OCI-LY3 (cell line): ENCODE measurements around the gene CCR8.

ENCODE experiments used
- H2AFZ ChIP-seq: fragments of 200-600, 300-600 bp; shearing (Covaris generic); 2 replicates; pipeline ENCODE4 v1.6.0; 2014; ENCODE audit warnings: antibody characterized with exemption, low read depth, low read length
- H3K27ac ChIP-seq: fragments of 200-600, 300-600 bp; sonication (generic); 2 replicates; pipeline ENCODE4 v1.5.1; 2014; ENCODE audit warnings: mild to moderate bottlenecking, low read length, moderate library complexity, mixed read lengths
- H3K27me3 ChIP-seq: fragments of 200-600, 300-600 bp; sonication (generic); 2 replicates; pipeline ENCODE4 v1.6.1; 2014; ENCODE audit warnings: low read depth, low read length, mixed read lengths
- H3K36me3 ChIP-seq: fragments of 200-600, 300-600 bp; sonication (generic); replicated peaks from 2 replicates; pipeline ENCODE3; 2014; ENCODE audit warnings: low read depth, low read length, mixed read lengths
- H3K4me1 ChIP-seq: fragments of 300-600, 200-600 bp; sonication (generic); 2 replicates; pipeline ENCODE4 v1.6.1; 2014; ENCODE audit warnings: low read length, mixed read lengths
- H3K4me2 ChIP-seq: fragments of 200-600, 300-600 bp; sonication (generic); 2 replicates; pipeline ENCODE4 v1.6.1; 2014; ENCODE audit warnings: low read length, mixed read lengths
- H3K4me3 ChIP-seq: fragments of 300-600, 200-600 bp; sonication (generic); 2 replicates; pipeline ENCODE4 v1.5.1; 2014; ENCODE audit warnings: antibody characterized with exemption, mild to moderate bottlenecking, low read length, moderate library complexity
- H3K79me2 ChIP-seq: fragments of 300-600, 200-600 bp; shearing (Covaris generic); 2 replicates; pipeline ENCODE4 v1.6.1; 2014; ENCODE audit warnings: mild to moderate bottlenecking, low read length, mixed read lengths
- H3K9ac ChIP-seq: fragments of 300-600, 200-600 bp; shearing (Covaris generic); 2 replicates; pipeline ENCODE4 v1.6.0; 2014; ENCODE audit warnings: mild to moderate bottlenecking, low read length, moderate library complexity
- H3K9me3 ChIP-seq: fragments of 200-600, 300-600 bp; shearing (Covaris generic); 2 replicates; pipeline ENCODE4 v1.6.1; 2014; ENCODE audit warnings: low read length, mixed read lengths; ENCODE audit not compliant: insufficient read depth
- H4K20me1 ChIP-seq: fragments of 200-600, 300-600 bp; sonication (generic); 2 replicates; pipeline ENCODE4 v1.6.1; 2016; ENCODE audit warnings: low read length, mixed read lengths; ENCODE audit not compliant: insufficient read depth
- CTCF ChIP-seq: fragments of 200-600, 300-600 bp; sonication (generic); IDR thresholded peaks from 2 replicates; pipeline ENCODE4 v1.5.1; 2014; ENCODE audit warnings: antibody characterized with exemption, low read length, low read depth
- EZH2phosphoT487 ChIP-seq: fragments of 200-600 bp; shearing (Covaris generic); IDR thresholded peaks from 2 replicates; pipeline ENCODE4 v1.6.1; 2018; ENCODE audit warnings: antibody characterized with exemption, mixed run types, low read depth

The CCR8 gene

GRCh38 chr3:39287216-39288164 lies 42.0 kb upstream of the CCR8 start:
- peak overlapping the region; percentile 58 for H3K4me2 ChIP-seq
- no peaks in the 10 kb centered on the region for H3K79me2 ChIP-seq
- TF ChIP-seq CTCF = no peak
- no peak for TF ChIP-seq EZH2phosphoT487
- no peak overlapping the region for H3K27ac ChIP-seq
- H3K9ac ChIP-seq = 0 out of 2 replicates have a peak overlapping the region, but pooled peaks have one; percentile 2
- H3K36me3 ChIP-seq = no peaks in the 10 kb centered on the region
- H4K20me1 ChIP-seq = no peaks in the 10 kb centered on the region
- peak overlapping the region; percentile 41 for H3K4me3 ChIP-seq
- peaks cover 36% of the 10 kb centered on the region for H3K4me1 ChIP-seq
- peaks cover 17% of the 10 kb centered on the region for H3K27me3 ChIP-seq
- H2AFZ ChIP-seq = no peak overlapping the region
- H3K9me3 ChIP-seq = no peaks in the 10 kb centered on the region

GRCh38 chr3:39288300-39288808 lies 41.2 kb upstream of the CCR8 start:
- Histone ChIP-seq H3K27me3 (peaks cover 17% of the 10 kb centered on the region), H3K9me3 (no peaks in the 10 kb centered on the region), H3K36me3 (no peaks in the 10 kb centered on the region), H3K9ac (no peak overlapping the region), H3K4me2 (peak overlapping the region; percentile 58), H3K27ac (no peak overlapping the region), H2AFZ (no peak overlapping the region), H4K20me1 (no peaks in the 10 kb centered on the region), H3K79me2 (no peaks in the 10 kb centered on the region), H3K4me1 (peaks cover 36% of the 10 kb centered on the region), H3K4me3 (0 out of 2 replicates have a peak overlapping the region, but pooled peaks have one; percentile 1)
- TF ChIP-seq EZH2phosphoT487 = no peak
- peak; percentile 100 for TF ChIP-seq CTCF

- H3K4me2 ChIP-seq = no peak overlapping the region
- peaks cover 36% of the 10 kb centered on the region for H3K4me1 ChIP-seq
- no peak for TF ChIP-seq CTCF
- no peak for TF ChIP-seq EZH2phosphoT487
Observed at GRCh38 chr3:39289107-39289506, 40.4 kb upstream of the CCR8 start.

GRCh38 chr3:39290255-39290654 lies 39.3 kb upstream of the CCR8 start:
- Histone ChIP-seq H2AFZ (no peak overlapping the region), H3K4me1 (peaks cover 38% of the 10 kb centered on the region), H3K9me3 (no peaks in the 10 kb centered on the region), H3K4me3 (no peak overlapping the region), H3K27me3 (peaks cover 17% of the 10 kb centered on the region), H4K20me1 (no peaks in the 10 kb centered on the region), H3K79me2 (no peaks in the 10 kb centered on the region), H3K36me3 (no peaks in the 10 kb centered on the region), H3K9ac (no peak overlapping the region), H3K27ac (no peak overlapping the region), H3K4me2 (no peak overlapping the region)
- TF ChIP-seq CTCF (no peak), EZH2phosphoT487 (no peak)

More at GRCh38 chr3:39289107-39289506, 40.4 kb upstream of the CCR8 start:
- Histone ChIP-seq H4K20me1 (no peaks in the 10 kb centered on the region), H3K27me3 (peaks cover 17% of the 10 kb centered on the region), H3K9ac (no peak overlapping the region), H3K79me2 (no peaks in the 10 kb centered on the region), H3K4me3 (no peak overlapping the region), H2AFZ (no peak overlapping the region), H3K27ac (no peak overlapping the region), H3K36me3 (no peaks in the 10 kb centered on the region), H3K9me3 (no peaks in the 10 kb centered on the region)
